Measurements from ENCODE around the gene COX17. TPM values are rescaled to one million over a fixed set of nuclear protein-coding genes. Genes with fewer than 3 reads are reported as not detected.

COX17 gene
- total and polyA plus RNA-seq, 12 donors = 38.3 to 555 (median 104) TPM

- Histone ChIP-seq H3K4me3 (no peak overlapping the region), H3K9me3 (replicated peaks in 1 of 3) (no peaks in the 10 kb centered on the region), H3K4me1 (replicated peaks in 1 of 2) (peaks cover 1 to 3% of the 10 kb centered on the region in 2 donors), H3K27ac (no peak overlapping the region), H3K27me3 (no peaks in the 10 kb centered on the region), H3K36me3 (replicated peaks in 1 of 2) (no peaks in the 10 kb centered on the region)
- 89 to 100% (median 92%) methylated on average over 1 of the region's 1 CpG for WGBS, 4 donors
- intact Hi-C loops (cut with DNase I) = no loop called here
- no peak for TF ChIP-seq CTCF (IDR thresholded peaks at IDR 0.05)
- TF ChIP-seq POLR2A (IDR thresholded peaks at IDR 0.05) = no peak
- no peak for DNase-seq
These were observed 32.7 kb downstream of the COX17 start for GRCh38 chr3:119644481-119644880.

DNA sequence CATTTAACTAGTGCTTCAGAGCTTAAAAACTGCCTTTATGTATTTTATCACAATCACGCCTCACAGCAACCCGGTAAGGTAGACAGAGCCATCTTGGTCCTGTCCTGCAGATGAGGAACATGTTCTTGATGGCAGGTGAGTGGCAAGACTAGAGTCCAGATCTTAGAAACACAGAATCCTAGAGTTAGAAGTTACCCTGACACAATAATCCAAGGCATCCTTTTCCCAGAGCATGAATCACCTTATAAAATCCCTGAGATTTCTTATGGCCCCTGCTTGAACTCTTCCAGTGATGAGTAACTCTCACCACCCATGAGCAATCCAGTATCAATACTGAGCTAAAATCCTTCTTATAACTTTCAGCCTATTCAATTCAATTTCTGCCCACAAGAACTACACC lies 33.7 kb downstream of the COX17 start:
- no peak for DNase-seq
- intact Hi-C loops (cut with DNase I) = no loop called here
- TF ChIP-seq POLR2A (IDR thresholded peaks at IDR 0.05) (no peak), CTCF (IDR thresholded peaks at IDR 0.05) (no peak)
- H3K4me3 ChIP-seq = no peak overlapping the region
- no peaks in the 10 kb centered on the region for H3K27me3 ChIP-seq
- H3K27ac ChIP-seq = peak overlapping the region in 2 of 5 donors; percentile 10 to 67
- H3K9me3 ChIP-seq (replicated peaks in 1 of 3) = no peaks in the 10 kb centered on the region
- 89 to 98% (median 96%) methylated on average over 2 of the region's 2 CpGs for WGBS, 4 donors
- H3K36me3 ChIP-seq (replicated peaks in 1 of 2) = no peaks in the 10 kb centered on the region
- peaks cover 11 to 12% of the 10 kb centered on the region in 2 donors for H3K4me1 ChIP-seq (replicated peaks in 1 of 2)

- peaks cover 17% of the 10 kb centered on the region in 2 donors for H3K4me1 ChIP-seq (replicated peaks in 1 of 2)
- 65 to 85% (median 81%) methylated on average over 3 to 5 of the region's 5 CpGs for WGBS, 4 donors
- peak overlapping the region in 2 of 5 donors; percentile 10 to 67 for H3K27ac ChIP-seq
These were observed 34.3 kb downstream of the COX17 start for GRCh38 chr3:119642746-119643473.

DNA sequence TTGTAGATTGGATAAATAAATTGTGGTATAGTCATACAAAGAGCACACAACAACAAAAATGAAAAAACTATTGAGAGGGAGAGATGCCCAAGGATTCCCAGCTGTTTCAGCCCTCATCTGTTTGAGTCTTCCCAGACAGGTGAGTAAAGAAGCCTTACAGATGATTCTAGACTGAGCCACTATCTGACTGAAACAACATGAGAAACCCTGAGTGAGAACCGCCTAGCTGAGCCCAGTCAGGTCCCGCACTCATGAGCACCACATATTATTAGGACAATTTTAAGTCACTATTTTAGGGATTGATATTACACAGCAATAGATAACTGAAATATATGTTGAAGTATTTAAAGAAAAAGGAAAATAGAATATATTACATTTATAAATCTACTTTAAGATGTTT lies 35.8 kb downstream of the COX17 start:
- TF ChIP-seq CTCF (IDR thresholded peaks at IDR 0.05) = no peak
- no peak for TF ChIP-seq POLR2A (IDR thresholded peaks at IDR 0.05)
- Histone ChIP-seq H3K27me3 (no peaks in the 10 kb centered on the region), H3K4me3 (no peak overlapping the region), H3K9me3 (replicated peaks in 1 of 3) (no peaks in the 10 kb centered on the region), H3K4me1 (replicated peaks in 1 of 2) (peaks cover 31 to 32% of the 10 kb centered on the region in 2 donors), H3K36me3 (replicated peaks in 1 of 2) (no peaks in the 10 kb centered on the region), H3K27ac (no peak overlapping the region)
- DNase-seq = no peak
- WGBS, 4 donors = 94 to 100% (median 99%) methylated on average over 2 of the region's 2 CpGs
- intact Hi-C loops (cut with DNase I) = no loop called here

More at GRCh38 chr3:119642746-119643473, 34.3 kb downstream of the COX17 start:
- intact Hi-C loops (cut with DNase I) = no loop called here
- Histone ChIP-seq H3K9me3 (replicated peaks in 1 of 3) (no peaks in the 10 kb centered on the region), H3K27me3 (no peaks in the 10 kb centered on the region), H3K4me3 (no peak overlapping the region), H3K36me3 (replicated peaks in 1 of 2) (no peaks in the 10 kb centered on the region)
- no peak for TF ChIP-seq CTCF (IDR thresholded peaks at IDR 0.05)
- no peak for TF ChIP-seq POLR2A (IDR thresholded peaks at IDR 0.05)
- DNase-seq = no peak

Measured in adrenal gland (tissue), 12 donors.